ENCODE data around the gene LARGE1. TPM values are rescaled to one million over a fixed set of nuclear protein-coding genes. Genes with fewer than 3 reads are reported as not detected.

LARGE1 gene
- total and polyA plus RNA-seq, 4 experiments from 2014 or later, result 0.06 to 1.1 (median 1.0) TPM; not detected in 1

- Mint-ChIP-seq H3K4me1 (no peaks in the 10 kb centered on the region), H3K9me3 (peaks cover 5 to 30% (median 17%) of the 10 kb centered on the region in 8 donors), H3K27ac (no peak overlapping the region), H3K36me3 (peaks cover 0 to 4% of the 10 kb centered on the region in 2 donors), H3K4me3 (no peak overlapping the region), H3K27me3 (no peaks in the 10 kb centered on the region)
- Histone ChIP-seq H3K4me3 (ENCODE audit: low read length in 2 of 2) (no peak overlapping the region), H3K27me3 (ENCODE audit: insufficient read depth, low read length) (no peaks in the 10 kb centered on the region), H3K9me3 (ENCODE audit: control insufficient read depth in 1 of 2, low read length in 2 of 2) (no peaks in the 10 kb centered on the region), H3K4me1 (ENCODE audit: insufficient read depth, low read length) (no peaks in the 10 kb centered on the region), H3K36me3 (ENCODE audit: insufficient read depth, low read length) (no peaks in the 10 kb centered on the region), H3K27ac (ENCODE audit: low read depth, low read length) (no peak overlapping the region)
- no peak for DNase-seq
- ChIA-PET CTCF (ENCODE audit: partially characterized antibody) (no interaction called here), POLR2A (ENCODE audit: partially characterized antibody) (no interaction called here)
- intact Hi-C loops (cut with micrococcal nuclease), result no loop called here
Measured at GRCh38 chr22:33688903-33689302, 231.4 kb downstream of the LARGE1 start.

DNA sequence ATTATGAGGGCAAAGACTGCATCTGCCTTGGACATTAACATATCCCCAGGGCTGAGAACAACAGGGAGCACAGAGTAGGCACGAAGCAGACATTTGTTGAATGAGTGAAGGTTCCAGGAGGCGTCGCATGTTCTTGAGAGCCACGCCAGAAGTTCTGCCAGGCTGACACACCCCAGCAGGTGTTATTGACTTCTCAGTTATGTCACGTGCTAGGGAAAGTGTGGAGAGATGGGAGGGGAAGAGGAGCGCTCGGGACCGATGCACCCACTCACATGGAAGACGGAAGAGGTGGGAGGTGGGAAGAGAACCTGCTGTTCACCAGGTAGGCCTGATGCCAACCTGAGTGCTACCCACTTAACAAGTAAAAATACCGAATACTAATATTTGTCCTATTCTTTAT is 232.8 kb downstream of the LARGE1 start:
- CTCF ChIA-PET (ENCODE audit: partially characterized antibody), result no interaction called here
- Mint-ChIP-seq H3K4me3 (no peak overlapping the region), H3K9me3 (peaks cover 5 to 32% (median 18%) of the 10 kb centered on the region in 8 donors), H3K4me1 (no peaks in the 10 kb centered on the region), H3K27me3 (no peaks in the 10 kb centered on the region), H3K27ac (no peak overlapping the region), H3K36me3 (peaks cover 0 to 4% of the 10 kb centered on the region in 2 donors)
- no peak for DNase-seq
- POLR2A ChIA-PET (ENCODE audit: partially characterized antibody), result no interaction called here
- intact Hi-C loops (cut with micrococcal nuclease), result no loop called here
- no peaks in the 10 kb centered on the region for H3K36me3 ChIP-seq (ENCODE audit: insufficient read depth, low read length)
- H3K4me1 ChIP-seq (ENCODE audit: insufficient read depth, low read length), result no peaks in the 10 kb centered on the region
- no peak overlapping the region for H3K27ac ChIP-seq (ENCODE audit: low read depth, low read length)
- no peaks in the 10 kb centered on the region for H3K9me3 ChIP-seq (ENCODE audit: control insufficient read depth in 1 of 2, low read length in 2 of 2)
- H3K27me3 ChIP-seq (ENCODE audit: insufficient read depth, low read length), result no peaks in the 10 kb centered on the region
- H3K4me3 ChIP-seq (ENCODE audit: low read length in 2 of 2), result no peak overlapping the region

DNA sequence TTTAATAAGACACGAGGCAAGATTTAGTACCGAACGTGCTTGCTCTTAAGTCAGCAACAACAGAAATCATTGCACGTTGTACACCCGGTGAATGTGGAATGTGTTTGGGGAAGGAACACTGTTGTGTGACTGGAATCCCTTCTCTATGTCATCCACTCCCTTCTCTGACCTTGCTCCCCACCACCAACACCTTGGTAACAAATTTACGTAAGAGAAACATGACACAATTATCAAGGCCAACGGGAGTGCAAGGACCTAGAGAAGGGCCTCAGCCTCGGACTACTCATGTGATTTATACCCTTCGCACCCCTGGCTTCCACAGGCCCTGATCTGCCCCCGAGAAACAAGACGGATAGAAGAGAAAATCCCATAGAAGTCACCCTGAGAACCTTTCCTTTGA is 236.2 kb downstream of the LARGE1 start:
- Mint-ChIP-seq H3K27me3 (no peaks in the 10 kb centered on the region), H3K36me3 (peaks cover 0 to 4% of the 10 kb centered on the region in 2 donors), H3K4me3 (no peak overlapping the region), H3K9me3 (peaks cover 2 to 28% (median 12%) of the 10 kb centered on the region in 8 donors), H3K27ac (no peak overlapping the region), H3K4me1 (no peaks in the 10 kb centered on the region)
- H3K9me3 ChIP-seq (ENCODE audit: control insufficient read depth in 1 of 2, low read length in 2 of 2), result no peaks in the 10 kb centered on the region
- intact Hi-C loops (cut with micrococcal nuclease), result no loop called here
- H3K36me3 ChIP-seq (ENCODE audit: insufficient read depth, low read length), result no peaks in the 10 kb centered on the region
- ChIA-PET POLR2A (ENCODE audit: partially characterized antibody) (no interaction called here), CTCF (ENCODE audit: partially characterized antibody) (no interaction called here)
- no peaks in the 10 kb centered on the region for H3K27me3 ChIP-seq (ENCODE audit: insufficient read depth, low read length)
- H3K4me3 ChIP-seq (ENCODE audit: low read length in 2 of 2), result no peak overlapping the region
- H3K27ac ChIP-seq (ENCODE audit: low read depth, low read length), result no peak overlapping the region
- no peaks in the 10 kb centered on the region for H3K4me1 ChIP-seq (ENCODE audit: insufficient read depth, low read length)
- no peak for DNase-seq

DNA sequence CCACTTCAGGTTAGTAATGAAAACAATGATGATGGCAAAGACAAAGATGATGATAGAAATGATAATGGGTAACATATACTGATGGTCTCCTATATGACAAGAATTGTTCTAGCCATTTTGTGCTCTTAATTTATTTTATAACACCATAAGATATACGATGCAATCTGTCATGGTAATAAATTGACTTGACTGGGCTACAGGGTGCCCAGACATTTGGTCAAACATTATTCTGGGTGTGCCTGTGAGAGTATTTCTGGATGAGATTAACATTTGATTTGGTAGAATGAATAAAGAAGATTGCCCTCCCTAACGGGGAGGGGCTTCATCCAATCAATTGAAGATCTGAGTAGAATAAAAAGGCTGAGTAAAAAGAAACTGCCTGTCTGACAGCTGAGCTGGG is 237.3 kb downstream of the LARGE1 start:
- no peak overlapping the region for H3K4me3 Mint-ChIP-seq
- POLR2A ChIA-PET (ENCODE audit: partially characterized antibody), result no interaction called here

GRCh38 chr22:33680632-33681031 is 239.6 kb downstream of the LARGE1 start:
- Mint-ChIP-seq H3K27me3 (no peaks in the 10 kb centered on the region), H3K36me3 (no peaks in the 10 kb centered on the region), H3K9me3 (peaks cover 0 to 20% (median 8%) of the 10 kb centered on the region in 8 donors), H3K27ac (no peak overlapping the region), H3K4me3 (no peak overlapping the region), H3K4me1 (no peaks in the 10 kb centered on the region)
- Histone ChIP-seq H3K9me3 (ENCODE audit: control insufficient read depth in 1 of 2, low read length in 2 of 2) (no peaks in the 10 kb centered on the region), H3K4me1 (ENCODE audit: insufficient read depth, low read length) (no peaks in the 10 kb centered on the region), H3K27me3 (ENCODE audit: insufficient read depth, low read length) (no peaks in the 10 kb centered on the region), H3K36me3 (ENCODE audit: insufficient read depth, low read length) (no peaks in the 10 kb centered on the region), H3K27ac (ENCODE audit: low read depth, low read length) (no peak overlapping the region), H3K4me3 (ENCODE audit: low read length in 2 of 2) (no peak overlapping the region)
- no peak for DNase-seq
- ChIA-PET POLR2A (ENCODE audit: partially characterized antibody) (no interaction called here), CTCF (ENCODE audit: partially characterized antibody) (no interaction called here)
- intact Hi-C loops (cut with micrococcal nuclease), result no loop called here

More for the DNA sequence above, 237.3 kb downstream of the LARGE1 start:
- Histone ChIP-seq H3K36me3 (ENCODE audit: insufficient read depth, low read length) (no peaks in the 10 kb centered on the region), H3K9me3 (ENCODE audit: control insufficient read depth in 1 of 2, low read length in 2 of 2) (no peaks in the 10 kb centered on the region), H3K4me3 (ENCODE audit: low read length in 2 of 2) (no peak overlapping the region), H3K4me1 (ENCODE audit: insufficient read depth, low read length) (no peaks in the 10 kb centered on the region), H3K27me3 (ENCODE audit: insufficient read depth, low read length) (no peaks in the 10 kb centered on the region), H3K27ac (ENCODE audit: low read depth, low read length) (no peak overlapping the region)
- no peak overlapping the region for H3K27ac Mint-ChIP-seq
- intact Hi-C loops (cut with micrococcal nuclease), result no loop called here
- CTCF ChIA-PET (ENCODE audit: partially characterized antibody), result interaction anchor here (0.6 kb wide), 1 partner anchor 320 kb away, joined by 3 read pairs; no protein-coding TSS in a partner anchor
- no peaks in the 10 kb centered on the region for H3K4me1 Mint-ChIP-seq
- H3K9me3 Mint-ChIP-seq, result peaks cover 2 to 27% (median 10%) of the 10 kb centered on the region in 8 donors
- no peaks in the 10 kb centered on the region for H3K27me3 Mint-ChIP-seq
- H3K36me3 Mint-ChIP-seq, result peaks cover 0 to 4% of the 10 kb centered on the region in 2 donors
- DNase-seq, result no peak

DNA sequence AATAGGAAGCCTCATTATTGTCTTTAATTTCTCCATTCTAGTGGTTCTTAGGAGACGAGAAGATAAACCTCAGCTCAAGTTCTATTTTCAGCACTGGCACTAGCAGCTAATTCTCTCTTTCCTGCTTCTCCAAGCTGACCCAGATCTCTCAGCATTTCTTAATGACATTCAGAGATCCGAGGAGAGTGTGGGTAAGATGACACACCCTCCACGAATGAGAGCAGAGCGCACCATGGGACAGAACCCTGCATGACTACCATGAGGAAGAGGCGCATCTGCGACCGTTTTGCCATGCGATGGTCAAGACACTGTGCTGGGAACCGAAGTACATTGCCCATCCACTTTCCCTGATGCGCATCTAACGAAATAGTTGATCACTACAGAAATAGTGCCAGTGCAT is 241.8 kb downstream of the LARGE1 start:
- Mint-ChIP-seq H3K36me3 (no peaks in the 10 kb centered on the region), H3K27ac (no peak overlapping the region), H3K27me3 (no peaks in the 10 kb centered on the region), H3K4me1 (no peaks in the 10 kb centered on the region), H3K4me3 (no peak overlapping the region), H3K9me3 (peaks cover 2 to 28% (median 11%) of the 10 kb centered on the region in 8 donors)
- no peaks in the 10 kb centered on the region for H3K36me3 ChIP-seq (ENCODE audit: insufficient read depth, low read length)
- no peak for DNase-seq
- no peaks in the 10 kb centered on the region for H3K27me3 ChIP-seq (ENCODE audit: insufficient read depth, low read length)
- no peaks in the 10 kb centered on the region for H3K9me3 ChIP-seq (ENCODE audit: control insufficient read depth in 1 of 2, low read length in 2 of 2)
- no peaks in the 10 kb centered on the region for H3K4me1 ChIP-seq (ENCODE audit: insufficient read depth, low read length)
- no peak overlapping the region for H3K27ac ChIP-seq (ENCODE audit: low read depth, low read length)
- H3K4me3 ChIP-seq (ENCODE audit: low read length in 2 of 2), result no peak overlapping the region
- intact Hi-C loops (cut with micrococcal nuclease), result no loop called here
- ChIA-PET CTCF (ENCODE audit: partially characterized antibody) (no interaction called here), POLR2A (ENCODE audit: partially characterized antibody) (no interaction called here)

GRCh38 chr22:33677536-33677935 is 242.7 kb downstream of the LARGE1 start:
- CTCF ChIA-PET (ENCODE audit: partially characterized antibody), result no interaction called here
- POLR2A ChIA-PET (ENCODE audit: partially characterized antibody), result no interaction called here

DNA sequence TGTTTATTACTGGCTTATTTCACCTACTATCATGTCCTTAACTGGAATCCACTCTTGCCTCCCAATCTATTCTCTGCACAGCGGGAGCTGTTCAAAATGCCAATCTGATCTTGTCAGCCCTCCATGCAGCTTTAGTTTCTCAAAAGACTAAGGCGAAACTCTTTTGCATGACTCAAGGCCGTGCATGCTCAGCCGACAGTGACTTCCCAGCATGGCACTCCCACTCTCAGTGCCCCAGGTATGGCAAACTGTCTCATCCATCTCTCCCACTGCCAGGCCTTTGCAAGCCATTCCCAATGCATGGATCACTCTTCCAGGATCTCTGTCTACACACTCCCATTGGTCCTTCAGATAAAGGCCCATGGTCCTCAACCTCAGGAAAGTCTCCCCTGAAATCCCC is 245.9 kb downstream of the LARGE1 start:
- intact Hi-C loops (cut with micrococcal nuclease), result no loop called here
- H3K4me3 ChIP-seq (ENCODE audit: low read length in 2 of 2), result no peak overlapping the region

More at GRCh38 chr22:33677536-33677935, 242.7 kb downstream of the LARGE1 start:
- intact Hi-C loops (cut with micrococcal nuclease), result no loop called here
- Mint-ChIP-seq H3K9me3 (peaks cover 2 to 24% (median 12%) of the 10 kb centered on the region in 8 donors), H3K27me3 (no peaks in the 10 kb centered on the region), H3K36me3 (no peaks in the 10 kb centered on the region), H3K27ac (no peak overlapping the region), H3K4me3 (no peak overlapping the region), H3K4me1 (no peaks in the 10 kb centered on the region)
- Histone ChIP-seq H3K27me3 (ENCODE audit: insufficient read depth, low read length) (no peaks in the 10 kb centered on the region), H3K36me3 (ENCODE audit: insufficient read depth, low read length) (no peaks in the 10 kb centered on the region), H3K27ac (ENCODE audit: low read depth, low read length) (no peak overlapping the region), H3K4me3 (ENCODE audit: low read length in 2 of 2) (no peak overlapping the region), H3K4me1 (ENCODE audit: insufficient read depth, low read length) (no peaks in the 10 kb centered on the region), H3K9me3 (ENCODE audit: control insufficient read depth in 1 of 2, low read length in 2 of 2) (no peaks in the 10 kb centered on the region)
- DNase-seq, result no peak

More for the DNA sequence above, 245.9 kb downstream of the LARGE1 start:
- ChIA-PET CTCF (ENCODE audit: partially characterized antibody) (interaction anchor here (0.6 kb wide), 1 partner anchor 23 kb away, joined by 3 read pairs; no protein-coding TSS in a partner anchor), POLR2A (ENCODE audit: partially characterized antibody) (no interaction called here)
- H3K27ac Mint-ChIP-seq, result no peak overlapping the region
- H3K27me3 Mint-ChIP-seq, result no peaks in the 10 kb centered on the region
- no peak for DNase-seq
- no peaks in the 10 kb centered on the region for H3K9me3 ChIP-seq (ENCODE audit: control insufficient read depth in 1 of 2, low read length in 2 of 2)
- no peaks in the 10 kb centered on the region for H3K4me1 ChIP-seq (ENCODE audit: insufficient read depth, low read length)
- H3K36me3 ChIP-seq (ENCODE audit: insufficient read depth, low read length), result no peaks in the 10 kb centered on the region
- no peaks in the 10 kb centered on the region for H3K4me1 Mint-ChIP-seq
- peaks cover 0 to 24% (median 12%) of the 10 kb centered on the region in 8 donors for H3K9me3 Mint-ChIP-seq
- peak overlapping the region in 1 of 8 donors; percentile 18 for H3K4me3 Mint-ChIP-seq
- no peaks in the 10 kb centered on the region for H3K36me3 Mint-ChIP-seq
- H3K27me3 ChIP-seq (ENCODE audit: insufficient read depth, low read length), result no peaks in the 10 kb centered on the region
- H3K27ac ChIP-seq (ENCODE audit: low read depth, low read length), result no peak overlapping the region
